NCI-H2107 (cell line): Measurements from ENCODE around the gene DUSP1.
"Not testable (repeated sequence)": the region's sequence is repeated elsewhere in the genome, so short reads cannot be mapped to it uniquely, and the experiment has no call there.

Experiments used
- DNase-seq: peaks from one replicate; lab custom pipeline; 2025; lab: John Stamatoyannopoulos, UW

Gene DUSP1

DNA sequence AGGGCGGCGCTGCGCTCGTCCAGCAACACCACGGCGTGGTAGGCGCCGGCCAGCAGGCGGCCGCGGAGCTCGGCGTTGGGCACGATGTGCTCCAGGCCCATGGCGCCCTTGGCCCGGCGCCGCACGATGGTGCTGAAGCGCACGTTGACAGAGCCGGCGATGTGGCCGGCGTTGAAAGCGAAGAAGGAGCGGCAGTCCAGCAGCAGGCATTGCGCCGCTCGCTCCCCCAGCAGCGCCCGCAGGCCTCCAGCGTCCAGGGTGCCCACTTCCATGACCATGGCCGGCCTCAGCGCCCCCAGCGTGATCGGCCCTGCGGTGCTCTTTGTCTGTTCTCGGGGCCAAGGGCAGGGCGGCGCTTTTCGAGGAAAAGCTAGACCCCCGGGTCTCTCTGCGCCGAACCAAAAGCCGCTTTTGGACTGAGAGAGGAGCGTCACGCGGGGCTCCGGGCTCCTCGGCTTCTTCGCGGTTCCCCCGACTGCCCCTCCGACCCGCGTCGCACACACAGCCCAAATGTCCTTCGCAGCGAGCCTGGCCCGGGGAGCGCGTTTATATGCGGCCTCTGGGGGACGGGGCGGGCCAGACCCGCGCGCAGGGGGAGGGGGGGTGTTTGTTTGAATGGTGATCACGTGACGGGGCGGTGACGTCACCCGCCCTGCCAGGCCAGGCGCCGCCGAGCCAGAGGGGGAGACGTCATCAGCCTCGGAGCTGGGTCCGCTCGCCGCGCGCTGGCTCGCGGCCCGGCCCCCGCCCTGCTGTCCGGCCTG lies at the start of gene DUSP1:
Gene DUSP1 (minus strand): TSS at position 521 of the 764 bp plus-strand sequence. CDS start 243 bp downstream, at position 278.
- DNase-seq: peak; percentile 73

GRCh38 chr5:172820046-172820767 lies 49.2 kb upstream of the DUSP1 start:
- no peak for DNase-seq

DNA sequence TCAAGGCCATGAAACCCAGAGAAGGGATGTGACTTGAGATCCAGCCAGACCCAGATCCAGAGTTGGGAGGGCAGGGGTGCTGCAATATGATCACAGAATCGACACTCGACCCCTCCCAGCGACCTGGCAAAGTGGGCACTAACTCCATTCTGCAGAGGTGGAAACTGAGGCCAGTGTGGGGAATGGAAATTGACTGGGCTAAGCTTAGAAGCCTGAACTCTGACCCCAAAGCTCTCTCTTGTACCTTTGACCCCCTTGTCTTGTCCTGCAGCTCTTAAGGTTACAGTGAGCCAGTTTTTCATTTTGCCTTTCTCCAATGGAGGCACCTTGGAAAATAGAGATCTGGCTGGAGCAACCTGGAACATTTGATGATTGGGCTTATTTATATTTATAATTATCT lies 48.6 kb upstream of the DUSP1 start:
- no peak for DNase-seq

GRCh38 chr5:172818081-172818480 lies 47.1 kb upstream of the DUSP1 start:
- DNase-seq: no peak

- no peak for DNase-seq
Observed at GRCh38 chr5:172817664-172818063, 46.7 kb upstream of the DUSP1 start.

DNA sequence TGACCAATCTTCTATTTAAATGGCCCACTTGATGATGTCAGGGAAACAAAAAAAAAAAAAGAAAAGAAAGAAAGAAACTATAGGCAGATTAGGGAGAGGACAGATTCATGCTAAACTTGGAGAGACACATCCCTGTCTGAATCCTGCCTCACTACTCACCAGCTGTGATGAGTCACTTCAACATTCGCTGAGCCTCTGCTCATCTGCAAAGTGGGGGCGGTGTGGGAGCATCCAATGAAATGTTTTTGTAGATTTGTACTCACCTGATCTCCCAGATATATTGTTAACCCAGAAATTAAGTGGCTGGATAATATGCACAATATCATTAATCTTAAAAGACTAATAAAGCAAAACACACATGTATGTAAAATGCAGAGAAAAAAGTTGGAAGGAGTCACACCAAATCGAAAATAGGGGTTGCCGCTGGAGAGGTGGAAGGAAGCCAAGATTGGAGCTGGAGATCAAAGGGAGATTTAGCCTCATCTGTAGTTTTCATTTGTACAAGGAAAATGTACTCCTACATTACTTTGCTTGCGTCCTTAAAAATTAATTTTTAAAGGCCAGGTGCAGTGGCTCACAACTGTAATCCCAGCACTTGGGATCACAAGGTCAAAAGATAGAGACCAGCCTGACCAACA lies 46.0 kb upstream of the DUSP1 start:
- no peak for DNase-seq

DNA sequence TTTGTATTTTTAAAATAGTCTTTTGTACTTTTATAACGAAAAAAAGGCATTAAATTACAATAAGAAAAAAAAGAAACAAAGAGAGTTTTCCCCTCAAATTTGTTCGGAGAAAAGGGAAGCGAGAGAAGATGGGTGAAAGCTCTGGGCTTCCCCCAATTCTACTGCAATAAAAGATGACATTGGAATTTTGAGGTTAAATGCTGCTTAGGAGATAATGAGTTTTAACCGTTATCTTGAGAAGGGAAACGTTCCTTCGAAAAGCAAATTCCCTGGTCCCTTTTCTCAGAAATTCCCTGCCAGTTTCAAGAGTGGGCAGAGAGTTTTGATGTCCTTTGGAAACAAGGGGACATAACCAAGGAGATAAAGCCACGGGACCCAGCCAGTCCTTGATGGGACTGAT lies 44.6 kb upstream of the DUSP1 start:
- DNase-seq: no peak

- DNase-seq: not testable (repeated sequence)
Observed at GRCh38 chr5:172810996-172811395, 40.0 kb upstream of the DUSP1 start.

- DNase-seq: no peak
Observed at GRCh38 chr5:172809774-172810173, 38.8 kb upstream of the DUSP1 start.

DNA sequence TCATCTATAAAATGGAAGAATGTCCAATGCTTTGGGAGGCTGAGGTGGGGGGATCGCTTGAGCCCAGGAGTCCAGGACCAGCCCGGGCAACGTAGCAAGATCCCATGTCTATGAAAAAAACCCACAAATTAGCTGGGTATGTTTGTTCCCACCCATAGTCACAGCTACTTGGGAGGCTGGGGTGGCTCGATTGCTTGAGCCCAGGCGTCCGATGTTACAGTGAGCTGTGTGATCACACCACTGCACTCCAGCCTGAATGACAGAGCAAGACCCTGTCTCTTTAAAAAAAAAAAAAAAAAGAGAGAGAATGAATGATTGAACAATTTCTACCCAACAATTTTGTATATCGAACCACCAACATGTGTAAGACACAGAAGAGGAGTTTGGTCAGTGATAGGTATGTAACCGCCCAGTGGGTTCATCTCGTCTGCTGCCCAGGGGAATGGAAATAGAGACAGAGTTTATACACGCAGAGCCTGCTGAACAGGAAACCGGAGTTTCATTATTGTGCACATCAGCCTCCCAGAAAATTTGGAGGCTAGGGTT lies 36.8 kb upstream of the DUSP1 start:
- no peak for DNase-seq

- no peak for DNase-seq
Observed at GRCh38 chr5:172806897-172807672, 36.1 kb upstream of the DUSP1 start.

DNA sequence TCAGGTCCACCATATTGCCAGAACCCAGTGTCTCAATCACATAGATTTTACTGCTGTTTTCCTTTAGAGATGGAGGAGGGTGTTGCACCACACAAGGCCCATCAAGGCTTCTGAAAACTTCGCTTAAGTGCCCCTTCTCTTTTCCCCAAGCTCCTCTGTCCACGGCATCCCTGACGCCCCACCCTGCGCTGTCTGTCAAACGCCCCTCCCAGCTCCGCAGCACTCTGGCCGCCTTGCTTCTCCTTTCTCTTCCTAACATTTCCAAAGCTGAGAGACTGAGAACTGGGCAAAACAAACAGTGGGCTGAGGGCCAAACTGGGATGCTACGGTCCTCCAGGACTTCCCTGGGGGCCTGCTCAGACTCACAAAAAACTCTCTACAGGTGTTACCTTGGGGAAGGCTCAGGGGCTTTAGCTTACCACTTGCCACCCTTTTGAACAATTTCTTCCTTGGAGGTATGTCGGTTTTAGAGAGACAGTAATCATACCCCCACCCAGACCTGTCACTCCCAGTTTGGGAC lies 34.8 kb upstream of the DUSP1 start:
- no peak for DNase-seq

- DNase-seq: no peak
Observed at GRCh38 chr5:172805018-172805683, 34.2 kb upstream of the DUSP1 start.

DNA sequence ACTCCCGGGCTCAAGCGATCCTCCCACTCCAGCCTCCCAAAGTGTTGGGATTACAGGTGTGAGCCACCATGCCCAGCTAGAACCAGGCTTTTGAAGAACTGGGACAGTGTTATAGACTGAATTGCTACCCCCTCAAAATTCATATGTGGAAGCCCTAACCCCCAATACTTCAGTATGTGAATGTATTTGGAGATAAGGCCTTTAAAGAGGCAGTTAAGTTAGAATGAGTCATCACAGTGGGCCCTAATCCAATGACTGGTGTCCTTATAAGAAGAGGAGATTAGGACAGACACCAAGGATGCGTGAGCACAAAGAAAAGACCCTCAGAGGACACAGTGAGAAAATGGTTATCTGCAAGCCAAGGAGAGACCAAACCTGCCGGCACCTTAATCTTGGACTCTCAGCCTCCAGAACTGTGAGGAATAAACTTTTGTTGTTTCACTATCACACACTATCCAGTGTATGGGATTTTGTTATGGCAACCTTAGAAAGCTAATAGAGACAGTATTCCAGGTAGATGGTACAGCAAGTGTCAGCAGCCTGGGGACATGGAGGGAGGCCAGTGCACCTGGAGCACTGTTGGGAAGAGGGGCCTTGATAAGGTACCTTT lies 31.7 kb upstream of the DUSP1 start:
- no peak for DNase-seq

DNA sequence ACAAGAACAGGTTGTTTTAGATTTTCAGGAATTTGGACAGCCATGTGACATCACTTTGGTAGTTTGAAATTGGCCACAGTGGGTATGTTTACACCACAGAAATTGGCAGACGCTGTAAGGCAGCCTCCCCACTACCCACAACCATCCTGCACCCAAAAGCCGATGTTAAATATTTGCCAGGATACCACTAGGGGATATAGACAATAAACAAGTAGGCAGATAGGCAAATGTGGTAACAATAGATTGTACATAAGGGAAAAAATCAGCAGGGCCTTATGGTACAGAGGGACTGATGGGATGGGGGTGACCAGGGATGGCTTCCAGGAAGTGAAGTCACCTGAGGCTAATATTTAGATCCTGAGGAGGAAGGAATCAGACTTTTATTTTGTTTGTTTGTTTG lies 31.1 kb upstream of the DUSP1 start:
- no peak for DNase-seq

DNA sequence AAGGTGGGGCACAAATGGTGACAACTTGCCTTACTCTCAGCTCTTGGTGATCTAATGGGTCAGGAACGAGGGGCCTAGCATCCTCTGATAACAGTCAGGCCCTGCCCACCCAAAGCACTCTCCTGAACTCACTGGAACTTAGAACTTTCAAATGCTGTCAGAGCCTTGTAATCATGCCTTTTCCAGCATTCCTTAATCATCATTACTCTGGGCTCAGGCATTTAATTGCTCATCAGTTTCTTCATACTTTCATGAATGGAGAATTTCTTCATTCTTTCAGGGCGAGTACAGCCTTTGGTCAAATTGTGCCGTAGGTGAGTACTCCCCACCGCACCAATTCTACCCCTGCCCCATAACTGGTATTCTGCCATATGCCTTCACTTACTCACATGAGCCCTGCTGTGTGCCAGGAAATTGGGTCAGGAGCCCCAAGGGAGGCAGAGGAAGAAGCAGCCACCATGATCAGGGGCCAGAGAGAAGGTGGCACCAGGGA lies 30.2 kb upstream of the DUSP1 start:
- DNase-seq: no peak

DNA sequence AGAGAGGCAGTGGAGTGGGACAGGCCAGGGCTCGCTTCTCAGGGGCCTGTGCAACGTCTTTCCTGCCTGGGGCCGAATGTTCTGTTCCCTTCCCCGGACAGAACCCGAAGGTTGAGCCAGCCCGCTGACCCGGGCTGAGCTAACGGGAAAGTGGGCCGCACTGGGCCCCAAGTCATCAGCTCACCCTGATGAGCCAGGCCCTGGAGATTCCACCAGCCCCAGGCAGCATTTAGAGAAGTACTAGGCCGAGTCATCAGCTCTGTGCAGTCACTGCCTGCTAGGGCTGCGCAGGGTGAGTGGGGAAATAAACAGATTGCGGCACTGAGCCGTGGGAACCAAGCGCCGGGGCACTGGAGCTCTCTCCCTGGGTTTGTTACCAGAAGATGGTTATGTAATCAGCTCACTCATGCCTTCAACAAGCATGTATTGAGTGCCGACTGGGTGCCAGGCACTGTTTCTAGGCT lies 29.1 kb upstream of the DUSP1 start:
- no peak for DNase-seq

- DNase-seq: no peak
Observed at GRCh38 chr5:172799416-172799815, 28.4 kb upstream of the DUSP1 start.

- no peak for DNase-seq
Observed at GRCh38 chr5:172798422-172799215, 27.6 kb upstream of the DUSP1 start.

GRCh38 chr5:172797771-172798191 lies 26.8 kb upstream of the DUSP1 start:
- no peak for DNase-seq
